Measurements from ENCODE around the gene MOSPD2. TPM values are rescaled to one million over a fixed set of nuclear protein-coding genes. Genes with fewer than 3 reads are reported as not detected.

Gene MOSPD2
- total RNA-seq, 4 donors from 2014 or later: 10.8 to 21.4 (median 17.4) TPM

DNA sequence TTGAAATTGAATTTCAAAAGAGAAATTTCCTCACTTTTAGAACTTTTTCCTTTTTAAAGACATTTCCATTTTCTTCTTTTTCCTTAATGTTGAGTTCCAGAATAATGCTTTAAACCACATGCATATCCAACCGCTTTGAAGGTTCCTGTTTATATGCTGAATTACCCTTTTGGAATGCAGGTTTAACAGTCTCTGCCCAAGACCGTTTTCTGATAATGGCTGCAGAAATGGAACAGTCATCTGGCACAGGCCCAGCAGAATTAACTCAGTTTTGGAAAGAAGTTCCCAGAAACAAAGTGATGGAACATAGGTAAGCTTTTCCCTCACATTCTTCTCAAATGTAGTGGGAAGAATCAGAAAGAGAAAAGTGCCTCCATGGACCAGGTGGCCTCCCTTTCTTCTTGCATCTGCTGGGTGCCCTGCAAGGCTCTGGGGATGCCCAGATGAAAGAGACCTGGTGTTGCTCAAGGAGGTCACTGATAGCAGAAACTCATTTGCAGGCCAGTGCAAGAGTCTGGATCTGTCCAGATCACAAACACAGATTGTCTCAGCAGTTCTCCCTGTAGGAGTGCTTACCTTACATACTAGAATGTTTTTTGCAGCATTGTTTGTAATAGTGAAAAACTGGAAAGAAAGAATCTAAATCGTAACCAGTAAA lies 42.9 kb downstream of the MOSPD2 start:
- H3K36me3 ChIP-seq: no peaks in the 10 kb centered on the region

DNA sequence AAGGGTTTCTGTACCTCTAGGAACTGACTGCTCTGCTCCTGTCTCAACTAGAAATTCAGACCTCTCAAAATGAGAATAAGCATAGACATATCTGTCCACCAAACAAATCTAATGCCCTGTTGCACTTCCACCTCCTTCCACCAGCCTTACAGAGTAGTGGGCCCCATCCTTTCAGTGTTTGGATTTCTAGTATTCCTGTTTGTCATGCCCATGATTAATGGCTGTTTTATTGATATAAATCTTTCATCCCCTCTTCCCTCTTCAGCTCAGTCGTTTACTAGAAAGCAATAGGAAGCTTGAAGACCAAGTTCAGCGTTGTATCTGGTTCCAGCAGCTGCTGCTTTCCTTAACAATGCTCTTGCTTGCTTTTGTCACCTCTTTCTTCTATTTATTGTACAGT lies 46.2 kb downstream of the MOSPD2 start:
- in situ Hi-C loops (cut with MboI; ENCODE audit: low pct_ligation_motif_present in 1 of 4, low pct_unique_long_range_greater_than_20kb in 1 of 4, low sequenced_read_pairs in 3 of 4) (no loop called here), intact Hi-C loops (cut with DNase I; ENCODE audit: low total_unique reads) (no loop called here)
- 43% methylated on average over 2 of the region's 2 CpGs; no CpG with 5 or more reads in 1 of the 2 donors for WGBS, 2 donors (ENCODE audit: low coverage in 1 of 2)
- Histone ChIP-seq H3K9me3 (no peaks in the 10 kb centered on the region), H3K36me3 (no peaks in the 10 kb centered on the region), H3K4me1 (no peaks in the 10 kb centered on the region), H3K4me3 (no peak overlapping the region), H3K27me3 (no peaks in the 10 kb centered on the region), H3K27ac (no peak overlapping the region)
- no peak for DNase-seq
- no peak for TF ChIP-seq POLR2AphosphoS5 (IDR thresholded peaks at IDR 0.05)
- no peak for TF ChIP-seq EP300 (IDR thresholded peaks at IDR 0.05; ENCODE audit: low read depth)
- TF ChIP-seq, protein P1, sequence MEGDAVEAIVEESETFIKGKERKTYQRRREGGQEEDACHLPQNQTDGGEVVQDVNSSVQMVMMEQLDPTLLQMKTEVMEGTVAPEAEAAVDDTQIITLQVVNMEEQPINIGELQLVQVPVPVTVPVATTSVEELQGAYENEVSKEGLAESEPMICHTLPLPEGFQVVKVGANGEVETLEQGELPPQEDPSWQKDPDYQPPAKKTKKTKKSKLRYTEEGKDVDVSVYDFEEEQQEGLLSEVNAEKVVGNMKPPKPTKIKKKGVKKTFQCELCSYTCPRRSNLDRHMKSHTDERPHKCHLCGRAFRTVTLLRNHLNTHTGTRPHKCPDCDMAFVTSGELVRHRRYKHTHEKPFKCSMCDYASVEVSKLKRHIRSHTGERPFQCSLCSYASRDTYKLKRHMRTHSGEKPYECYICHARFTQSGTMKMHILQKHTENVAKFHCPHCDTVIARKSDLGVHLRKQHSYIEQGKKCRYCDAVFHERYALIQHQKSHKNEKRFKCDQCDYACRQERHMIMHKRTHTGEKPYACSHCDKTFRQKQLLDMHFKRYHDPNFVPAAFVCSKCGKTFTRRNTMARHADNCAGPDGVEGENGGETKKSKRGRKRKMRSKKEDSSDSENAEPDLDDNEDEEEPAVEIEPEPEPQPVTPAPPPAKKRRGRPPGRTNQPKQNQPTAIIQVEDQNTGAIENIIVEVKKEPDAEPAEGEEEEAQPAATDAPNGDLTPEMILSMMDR (IDR thresholded peaks at IDR 0.05): no peak
- TF ChIP-seq POLR2A (IDR thresholded peaks at IDR 0.05): no peak

More for the DNA sequence above, 42.9 kb downstream of the MOSPD2 start:
- intact Hi-C loops (cut with DNase I; ENCODE audit: low total_unique reads): no loop called here
- TF ChIP-seq, protein P1 (IDR thresholded peaks at IDR 0.05): no peak
- no peak for TF ChIP-seq POLR2AphosphoS5 (IDR thresholded peaks at IDR 0.05)
- no peak for TF ChIP-seq EP300 (IDR thresholded peaks at IDR 0.05; ENCODE audit: low read depth)
- TF ChIP-seq POLR2A (IDR thresholded peaks at IDR 0.05): no peak
- 66 to 71% methylated on average over 3 of the region's 3 CpGs for WGBS, 2 donors (ENCODE audit: low coverage in 1 of 2)
- Histone ChIP-seq H3K9me3 (no peaks in the 10 kb centered on the region), H3K27me3 (no peaks in the 10 kb centered on the region), H3K4me3 (no peak overlapping the region), H3K4me1 (no peaks in the 10 kb centered on the region), H3K27ac (no peak overlapping the region)
- in situ Hi-C loops (cut with MboI; ENCODE audit: low pct_ligation_motif_present in 1 of 4, low pct_unique_long_range_greater_than_20kb in 1 of 4, low sequenced_read_pairs in 3 of 4): no loop called here
- no peak for DNase-seq

DNA sequence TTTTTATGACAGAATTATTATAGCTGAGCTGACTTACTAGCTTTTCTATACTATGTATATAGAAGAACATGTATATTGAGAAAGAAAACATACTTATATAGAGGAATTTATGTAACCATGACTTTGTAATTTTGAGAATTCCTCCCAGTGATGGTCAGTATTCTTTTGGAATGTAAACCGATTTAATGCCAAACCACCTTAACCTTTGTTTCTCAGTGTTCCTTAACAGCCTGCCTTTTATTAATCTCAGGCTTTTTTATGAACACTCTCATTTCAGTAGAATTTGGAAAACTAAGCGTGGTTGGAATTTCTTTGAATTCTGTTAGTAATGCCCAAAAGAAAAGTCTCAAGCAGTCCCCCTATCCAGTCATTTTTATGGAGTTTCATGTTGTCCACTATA lies 47.0 kb downstream of the MOSPD2 start:
- in situ Hi-C loops (cut with MboI; ENCODE audit: low pct_ligation_motif_present in 1 of 4, low pct_unique_long_range_greater_than_20kb in 1 of 4, low sequenced_read_pairs in 3 of 4) (no loop called here), intact Hi-C loops (cut with DNase I; ENCODE audit: low total_unique reads) (no loop called here)
- no peak for DNase-seq
- no peak overlapping the region for H3K27ac ChIP-seq
- H3K4me1 ChIP-seq: no peaks in the 10 kb centered on the region
- no peaks in the 10 kb centered on the region for H3K9me3 ChIP-seq
- no peak for TF ChIP-seq POLR2AphosphoS5 (IDR thresholded peaks at IDR 0.05)
- TF ChIP-seq, protein P1 (IDR thresholded peaks at IDR 0.05): no peak
- no peak for TF ChIP-seq POLR2A (IDR thresholded peaks at IDR 0.05)
- no peak for TF ChIP-seq EP300 (IDR thresholded peaks at IDR 0.05; ENCODE audit: low read depth)
- no peak overlapping the region for H3K4me3 ChIP-seq
- H3K36me3 ChIP-seq: no peaks in the 10 kb centered on the region
- H3K27me3 ChIP-seq: no peaks in the 10 kb centered on the region
- WGBS, 2 donors (ENCODE audit: low coverage in 1 of 2): 88 to 100% methylated on average over 2 of the region's 2 CpGs

DNA sequence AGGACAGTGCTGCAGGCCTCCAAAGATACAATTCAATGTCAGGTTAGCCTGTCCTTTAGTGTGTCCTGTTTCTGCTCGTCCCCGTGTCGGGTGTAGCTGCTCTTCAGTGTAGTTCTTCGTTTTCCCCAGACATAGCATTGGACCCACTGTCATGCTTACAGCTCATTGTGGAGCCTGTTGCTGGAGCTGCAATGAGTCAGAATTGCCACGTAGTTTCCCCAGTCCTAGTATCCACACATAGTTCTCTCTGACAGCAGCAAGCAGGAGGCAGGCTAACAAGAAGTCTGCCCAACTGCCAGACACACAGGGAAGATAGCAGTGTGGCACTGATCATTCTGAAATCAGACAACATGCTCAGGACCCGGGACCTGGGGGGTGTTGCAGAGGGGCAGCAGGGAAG lies 49.2 kb downstream of the MOSPD2 start:
- no peaks in the 10 kb centered on the region for H3K4me1 ChIP-seq
- no peak for TF ChIP-seq POLR2A (IDR thresholded peaks at IDR 0.05)
- TF ChIP-seq, protein P1 (IDR thresholded peaks at IDR 0.05): no peak
- TF ChIP-seq EP300 (IDR thresholded peaks at IDR 0.05; ENCODE audit: low read depth): no peak
- TF ChIP-seq POLR2AphosphoS5 (IDR thresholded peaks at IDR 0.05): no peak
- no peak overlapping the region for H3K27ac ChIP-seq
- in situ Hi-C loops (cut with MboI; ENCODE audit: low pct_ligation_motif_present in 1 of 4, low pct_unique_long_range_greater_than_20kb in 1 of 4, low sequenced_read_pairs in 3 of 4) (no loop called here), intact Hi-C loops (cut with DNase I; ENCODE audit: low total_unique reads) (no loop called here)
- no peak for DNase-seq
- H3K27me3 ChIP-seq: no peaks in the 10 kb centered on the region
- no peaks in the 10 kb centered on the region for H3K36me3 ChIP-seq
- no peak overlapping the region for H3K4me3 ChIP-seq
- WGBS, 2 donors (ENCODE audit: low coverage in 1 of 2): 71% methylated on average over 6 of the region's 6 CpGs; no CpG with 5 or more reads in 1 of the 2 donors
- H3K9me3 ChIP-seq: no peaks in the 10 kb centered on the region

Measured in transverse colon (tissue), 4 donors.